Amygdala (tissue), 56 donors: ENCODE results near the gene SLC25A1.

Experiments
- DNase-seq, 56 donors: peaks; one replicate each; lab custom pipeline; 2025; lab: John Stamatoyannopoulos, UW

Gene SLC25A1

GRCh38 chr22:19143967-19144400, 34.6 kb downstream of the SLC25A1 start:
- DNase-seq = no peak

GRCh38 chr22:19143212-19143611, 35.3 kb downstream of the SLC25A1 start:
- no peak for DNase-seq

- no peak for DNase-seq
Measured at GRCh38 chr22:19142394-19142793, 36.1 kb downstream of the SLC25A1 start.

- DNase-seq = no peak
Measured at GRCh38 chr22:19139974-19140373, 38.6 kb downstream of the SLC25A1 start.

- DNase-seq = no peak
Measured at GRCh38 chr22:19139001-19139356, 39.6 kb downstream of the SLC25A1 start.

- DNase-seq = no peak
Measured at GRCh38 chr22:19138217-19139000, 40.1 kb downstream of the SLC25A1 start.

GRCh38 chr22:19137384-19138216, 40.9 kb downstream of the SLC25A1 start:
- DNase-seq = no peak

- no peak for DNase-seq
Measured at GRCh38 chr22:19136915-19137314, 41.6 kb downstream of the SLC25A1 start.

- no peak for DNase-seq
Measured at GRCh38 chr22:19134874-19135273, 43.7 kb downstream of the SLC25A1 start.

GRCh38 chr22:19134176-19134831, 44.2 kb downstream of the SLC25A1 start:
- no peak for DNase-seq

- no peak for DNase-seq
Measured at GRCh38 chr22:19133561-19133960, 45.0 kb downstream of the SLC25A1 start.

- DNase-seq = no peak
Measured at GRCh38 chr22:19132693-19133400, 45.7 kb downstream of the SLC25A1 start.

GRCh38 chr22:19132153-19132552, 46.4 kb downstream of the SLC25A1 start:
- DNase-seq = no peak

GRCh38 chr22:19131685-19132015, 46.9 kb downstream of the SLC25A1 start:
- no peak for DNase-seq

GRCh38 chr22:19130959-19131684, 47.4 kb downstream of the SLC25A1 start, which contains the start of gene TSSK2:
TSSK2 (plus strand) TSS chr22:19131308; CDS start chr22:19131400, 92 bp downstream.
- DNase-seq = peak in 7 of 56 donors; percentile 8 to 54 (median 21)

GRCh38 chr22:19129871-19130270, 48.7 kb downstream of the SLC25A1 start:
- DNase-seq = no peak

- no peak for DNase-seq
Measured at GRCh38 chr22:19128946-19129727, 49.4 kb downstream of the SLC25A1 start.

GRCh38 chr22:19128009-19128401, 50.5 kb downstream of the SLC25A1 start:
- no peak for DNase-seq
